HepG2 (cell line): ENCODE results near the gene PAX4. TPM values are rescaled to one million over a fixed set of nuclear protein-coding genes. Genes with fewer than 3 reads are reported as not detected.
A peak's percentile ranks its signal among the peaks of the same experiment; 100 is the strongest.

Source experiments
- ATAC-seq: fragments of 200-7000 bp; cut with Tn5 transposase; 3 replicates; pipeline ENCODE4 v1.9.1; 2020; ENCODE audit warnings: mild to moderate bottlenecking, moderate library complexity
- BruUV-seq: library from RNA; stranded (reverse); fragments of 400-500 nt; replicated peaks from 2 replicates; lab custom pipeline; 2021; lab: Mats Ljungman, UMichigan
- CTCF ChIA-PET: fragments of 300-600 bp; formaldehyde crosslinking; extraction: SDS; loops from one replicate; lab custom pipeline; 2021; ENCODE audit warnings: low total read pairs, inconsistent platforms, low intra/inter-chr PET ratio; lab: Yijun Ruan, JAX
- POLR2A ChIA-PET: fragments of 350-600 bp; sonication (Branson Sonifier 250); formaldehyde crosslinking; loops from one replicate; lab custom pipeline; 2020; ENCODE audit warnings: antibody characterized with exemption, inconsistent platforms; lab: Yijun Ruan, JAX
- DNase-seq: peaks from one replicate; pipeline ENCODE4 v3.0.0-alpha.2; 2015; ENCODE audit warnings: low spot score
- FAIRE-seq: peaks from 3 replicates; lab custom pipeline; 2011; peaks lifted over from hg19 to GRCh38; lab: Jason Lieb, UNC
- H2AFZ ChIP-seq: one replicate; pipeline ENCODE4 v1.6.1; 2011; ENCODE audit warnings: low read length, inconsistent platforms
- H3K27ac ChIP-seq: fragments of 300-600 bp; 3 replicates; pipeline ENCODE4 v1.8.0; 2011; ENCODE audit warnings: mixed run types, mild to moderate bottlenecking, mixed read lengths, low read length, inconsistent platforms; ENCODE audit not compliant: insufficient read depth; ENCODE audit errors: extremely low read length
- H3K27me3 ChIP-seq, 2 experiments: fragments of 200-600 bp in 1 of 2; 2 replicates in 1 of 2; 3 replicates in 1 of 2; pipeline versions ENCODE4 v1.6.0 to v1.8.0; 2011; ENCODE audit warnings: low read length in 2 of 2, mild to moderate bottlenecking in 2 of 2, moderate library complexity in 2 of 2, inconsistent platforms in 1 of 2; ENCODE audit not compliant: insufficient read depth in 2 of 2, control insufficient read depth in 1 of 2
- H3K36me3 ChIP-seq, 2 experiments: fragments of 200-600 bp in 1 of 2; replicated peaks in 1 of 2; 2 replicates in 1 of 2; 3 replicates in 1 of 2; pipeline versions ENCODE4 v1.5.1 to v1.8.0; 2011; ENCODE audit warnings: low read length in 2 of 2, inconsistent platforms in 1 of 2; ENCODE audit not compliant: insufficient read depth in 2 of 2, control insufficient read depth in 1 of 2
- H3K4me1 ChIP-seq: 2 replicates; pipeline ENCODE4 v1.5.1; 2012; ENCODE audit warnings: low read length, inconsistent platforms; ENCODE audit not compliant: insufficient read depth
- H3K4me2 ChIP-seq: 2 replicates; pipeline ENCODE4 v1.6.0; 2011; ENCODE audit warnings: low read depth, low read length, inconsistent platforms
- H3K4me3 ChIP-seq, 3 experiments: fragments of 200-600 bp in 1 of 3; sonication (generic), shearing (Covaris generic) in 1 of 3; replicated peaks in 1 of 3; 2 replicates each; pipeline ENCODE4 v1.5.1; 2011 to 2016; ENCODE audit warnings: low read length in 3 of 3, inconsistent platforms in 2 of 3, low read depth in 2 of 3, mild to moderate bottlenecking in 2 of 3, control low read depth in 1 of 3, mixed read lengths in 1 of 3; ENCODE audit not compliant: insufficient read depth in 1 of 3
- H3K79me2 ChIP-seq: one replicate; pipeline ENCODE4 v1.6.1; 2011; ENCODE audit warnings: low read length, inconsistent platforms; ENCODE audit not compliant: insufficient read depth
- H3K9ac ChIP-seq: 2 replicates; pipeline ENCODE4 v1.6.0; 2011; ENCODE audit warnings: mild to moderate bottlenecking, low read depth, low read length, inconsistent platforms; ENCODE audit not compliant: insufficient read depth
- H3K9me3 ChIP-seq: 2 replicates; pipeline ENCODE4 v1.5.1; 2012; ENCODE audit warnings: mild to moderate bottlenecking, low read length
- H4K20me1 ChIP-seq: 2 replicates; pipeline ENCODE4 v1.6.0; 2011; ENCODE audit warnings: inconsistent platforms, mild to moderate bottlenecking, low read length, moderate library complexity; ENCODE audit not compliant: insufficient read depth
- ATF7-NPFF ChIP-seq: sonication (generic); formaldehyde crosslinking; IDR thresholded peaks from 2 replicates; pipeline ENCODE4 v1.8.1; 2023; ENCODE audit warnings: mild to moderate bottlenecking, low read depth, missing genetic modification reagents, moderate library complexity
- HDAC6 ChIP-seq: fragments of 200-600 bp; sonication (generic); IDR thresholded peaks from 2 replicates; pipeline ENCODE4 v1.7.0; 2017; ENCODE audit warnings: mild to moderate bottlenecking, antibody characterized with exemption, low read length, low read depth
- RERE ChIP-seq: IDR thresholded peaks from 2 replicates; pipeline ENCODE4 v1.6.1; 2016; ENCODE audit warnings: low read depth, missing genetic modification reagents, missing compliant biosample characterization
- STAT5B ChIP-seq: sonication (generic); formaldehyde crosslinking; IDR thresholded peaks from 2 replicates; pipeline ENCODE4 v1.4.0; 2020; ENCODE audit warnings: missing genetic modification reagents
- ZNF609 ChIP-seq: sonication (generic); formaldehyde crosslinking; IDR thresholded peaks from 2 replicates; pipeline ENCODE4 v1.4.0; 2020; ENCODE audit warnings: mild to moderate bottlenecking, missing genetic modification reagents, borderline replicate concordance
- ZNF800 ChIP-seq: sonication (generic); formaldehyde crosslinking; IDR thresholded peaks from 2 replicates; pipeline ENCODE4 v1.4.0; 2020; ENCODE audit warnings: missing genetic modification reagents
- WGBS: methylation state at CpG from one replicate; pipeline ENCODE4 v1.1.6; 2017; ENCODE audit warnings: low lambda C conversion rate; 5-methylcytosine and 5-hydroxymethylcytosine counted together
- in situ Hi-C: cut with HindIII; loops from 2 replicates; pipeline ENCODE4 v1.10.0; 2017; ENCODE audit warnings: low pct_unique_long_range_greater_than_20kb; ENCODE audit not compliant: extremely low pct_ligation_motif_present
- intact Hi-C: fragments of 100-400 bp; cut with micrococcal nuclease; formaldehyde crosslinking; loops from one replicate; pipeline ENCODE4 v1.10.0; 2022; ENCODE audit not compliant: unreplicated experiment
- polyA plus RNA-seq, 8 experiments: library from polyadenylated mRNA; depleted of rRNA in 3 of 8; stranded (reverse) in 7 of 8; unstranded in 1 of 8; fragments of >200 nt; fragmentation: Illumina TruSeq in 4 of 8; extraction: Trizol in 4 of 8; gene quantifications; 2 replicates each; pipeline versions ENCODE4 v1.2.1 to v1.2.3, GENCODE V29; 2011 to 2016; ENCODE audit warnings: low read depth in 4 of 8, missing spikeins in 1 of 8, mixed read lengths in 1 of 8; ENCODE audit not compliant: insufficient read depth in 1 of 8
- total RNA-seq, 5 experiments: library from RNA; depleted of rRNA; stranded (reverse); fragments of >200 nt; fragmentation: Illumina TruSeq; extraction: Trizol; gene quantifications; 2 replicates each; pipeline ENCODE4 v1.2.3, GENCODE V29; 2016; ENCODE audit warnings: low read depth in 1 of 5

Gene PAX4
- total and polyA plus RNA-seq, 2 of the 13 experiments (the other 11 are each of a cell fraction or from before 2014, with no cell fraction given): not detected

GRCh38 chr7:127619681-127620405, 1.9 kb upstream of the PAX4 start:
- H3K4me1 ChIP-seq: no peaks in the 10 kb centered on the region
- no peaks in the 10 kb centered on the region for H3K36me3 ChIP-seq
- FAIRE-seq: no peak
- POLR2A ChIA-PET: no interaction called here
- H3K9ac ChIP-seq: no peak overlapping the region
- no peak overlapping the region for H2AFZ ChIP-seq
- H3K4me2 ChIP-seq: no peak overlapping the region
- no peak for DNase-seq
- in situ Hi-C loops (no loop called here), intact Hi-C loops (no loop called here)
- 4% methylated on average over 12 of the region's 27 CpGs for WGBS
- H3K27me3 ChIP-seq: peaks cover 0 to 35% of the 10 kb centered on the region in 2 experiments; a peak in 4 of 5 replicates
- no peak for ATAC-seq
- no peak overlapping the region for H3K27ac ChIP-seq
- no peak overlapping the region for H3K4me3 ChIP-seq
- no peaks in the 10 kb centered on the region for H3K9me3 ChIP-seq
- 0 out of 2 replicates have a peak, but pooled peaks cover 1% of the 10 kb centered on the region for H4K20me1 ChIP-seq
- no peaks in the 10 kb centered on the region for H3K79me2 ChIP-seq
- TF ChIP-seq RERE: no peak
- no peak for TF ChIP-seq STAT5B (CRISPR knock-in tag)
- TF ChIP-seq HDAC6: peak; percentile 90; the same call in 1 of the 2 replicates
- no peak for TF ChIP-seq ZNF609 (CRISPR knock-in tag)
- peak; percentile 79 for TF ChIP-seq ZNF800 (CRISPR knock-in tag)
- no peak for TF ChIP-seq ATF7-NPFF (CRISPR knock-in tag)
- BruUV-seq: no TSS peak
- CTCF ChIA-PET: no interaction called here
